ENCODE results near the gene E2F7.

Gene E2F7

GRCh38 chr12:76998908-76999556, 66.3 kb downstream of the E2F7 start:
- Histone ChIP-seq H3K36me3 (ENCODE audit: control insufficient read depth, insufficient read depth, low read length) (no peaks in the 10 kb centered on the region), H3K9me3 (ENCODE audit: control insufficient read depth, insufficient read depth, low read length) (no peaks in the 10 kb centered on the region), H3K4me3 (ENCODE audit: low read length) (no peak overlapping the region), H3K4me1 (ENCODE audit: control insufficient read depth, insufficient read depth, low read length) (no peaks in the 10 kb centered on the region), H3K27ac (ENCODE audit: low read length) (no peak overlapping the region), H3K27me3 (ENCODE audit: control insufficient read depth, insufficient read depth, low read length) (no peaks in the 10 kb centered on the region)
- no CpG with 5 or more reads among the region's 2 CpGs for WGBS (ENCODE audit: insufficient coverage, insufficient read length)
- DNase-seq (ENCODE audit: low read depth, low spot score) = no peak

- H3K36me3 ChIP-seq (ENCODE audit: control insufficient read depth, insufficient read depth, low read length) = no peaks in the 10 kb centered on the region
- no peak overlapping the region for H3K4me3 ChIP-seq (ENCODE audit: low read length)
- DNase-seq (ENCODE audit: low read depth, low spot score) = no peak
- H3K27me3 ChIP-seq (ENCODE audit: control insufficient read depth, insufficient read depth, low read length) = no peaks in the 10 kb centered on the region
- H3K4me1 ChIP-seq (ENCODE audit: control insufficient read depth, insufficient read depth, low read length) = no peaks in the 10 kb centered on the region
- WGBS (ENCODE audit: insufficient coverage, insufficient read length) = no CpG with 5 or more reads among the region's 4 CpGs
- no peak overlapping the region for H3K27ac ChIP-seq (ENCODE audit: low read length)
- H3K9me3 ChIP-seq (ENCODE audit: control insufficient read depth, insufficient read depth, low read length) = no peaks in the 10 kb centered on the region
Observed at GRCh38 chr12:76998386-76998785, 67.0 kb downstream of the E2F7 start.

- Histone ChIP-seq H3K9me3 (ENCODE audit: control insufficient read depth, insufficient read depth, low read length) (no peaks in the 10 kb centered on the region), H3K36me3 (ENCODE audit: control insufficient read depth, insufficient read depth, low read length) (no peaks in the 10 kb centered on the region), H3K4me3 (ENCODE audit: low read length) (no peak overlapping the region), H3K27me3 (ENCODE audit: control insufficient read depth, insufficient read depth, low read length) (no peaks in the 10 kb centered on the region), H3K27ac (ENCODE audit: low read length) (no peak overlapping the region), H3K4me1 (ENCODE audit: control insufficient read depth, insufficient read depth, low read length) (no peaks in the 10 kb centered on the region)
- no CpG with 5 or more reads among the region's 4 CpGs for WGBS (ENCODE audit: insufficient coverage, insufficient read length)
- DNase-seq (ENCODE audit: low read depth, low spot score) = no peak
Observed at GRCh38 chr12:76997011-76997780, 68.2 kb downstream of the E2F7 start.

GRCh38 chr12:76990716-76991115, 74.7 kb downstream of the E2F7 start:
- Histone ChIP-seq H3K4me3 (ENCODE audit: low read length) (no peak overlapping the region), H3K9me3 (ENCODE audit: control insufficient read depth, insufficient read depth, low read length) (no peaks in the 10 kb centered on the region), H3K27ac (ENCODE audit: low read length) (no peak overlapping the region), H3K27me3 (ENCODE audit: control insufficient read depth, insufficient read depth, low read length) (no peaks in the 10 kb centered on the region), H3K4me1 (ENCODE audit: control insufficient read depth, insufficient read depth, low read length) (no peaks in the 10 kb centered on the region), H3K36me3 (ENCODE audit: control insufficient read depth, insufficient read depth, low read length) (no peaks in the 10 kb centered on the region)
- WGBS (ENCODE audit: insufficient coverage, insufficient read length) = no CpG with 5 or more reads among the region's 1 CpG
- no peak for DNase-seq (ENCODE audit: low read depth, low spot score)

- DNase-seq (ENCODE audit: low read depth, low spot score) = no peak
- H3K36me3 ChIP-seq (ENCODE audit: control insufficient read depth, insufficient read depth, low read length) = no peaks in the 10 kb centered on the region
- no CpG with 5 or more reads among the region's 26 CpGs for WGBS (ENCODE audit: insufficient coverage, insufficient read length)
- no peak overlapping the region for H3K4me3 ChIP-seq (ENCODE audit: low read length)
- no peaks in the 10 kb centered on the region for H3K4me1 ChIP-seq (ENCODE audit: control insufficient read depth, insufficient read depth, low read length)
- H3K9me3 ChIP-seq (ENCODE audit: control insufficient read depth, insufficient read depth, low read length) = no peaks in the 10 kb centered on the region
- H3K27me3 ChIP-seq (ENCODE audit: control insufficient read depth, insufficient read depth, low read length) = no peaks in the 10 kb centered on the region
- no peak overlapping the region for H3K27ac ChIP-seq (ENCODE audit: low read length)
Observed at GRCh38 chr12:76984566-76984965, 80.8 kb downstream of the E2F7 start.

GRCh38 chr12:76983420-76983819, 81.9 kb downstream of the E2F7 start:
- Histone ChIP-seq H3K4me1 (ENCODE audit: control insufficient read depth, insufficient read depth, low read length) (no peaks in the 10 kb centered on the region), H3K9me3 (ENCODE audit: control insufficient read depth, insufficient read depth, low read length) (no peaks in the 10 kb centered on the region), H3K27me3 (ENCODE audit: control insufficient read depth, insufficient read depth, low read length) (no peaks in the 10 kb centered on the region), H3K27ac (ENCODE audit: low read length) (no peak overlapping the region), H3K4me3 (ENCODE audit: low read length) (no peak overlapping the region), H3K36me3 (ENCODE audit: control insufficient read depth, insufficient read depth, low read length) (no peaks in the 10 kb centered on the region)
- DNase-seq (ENCODE audit: low read depth, low spot score) = no peak
- WGBS (ENCODE audit: insufficient coverage, insufficient read length) = no CpG with 5 or more reads among the region's 2 CpGs

GRCh38 chr12:76980196-76980595, 85.2 kb downstream of the E2F7 start:
- no peak for DNase-seq (ENCODE audit: low read depth, low spot score)
- Histone ChIP-seq H3K36me3 (ENCODE audit: control insufficient read depth, insufficient read depth, low read length) (no peaks in the 10 kb centered on the region), H3K4me3 (ENCODE audit: low read length) (no peak overlapping the region), H3K9me3 (ENCODE audit: control insufficient read depth, insufficient read depth, low read length) (no peaks in the 10 kb centered on the region), H3K27me3 (ENCODE audit: control insufficient read depth, insufficient read depth, low read length) (no peaks in the 10 kb centered on the region), H3K4me1 (ENCODE audit: control insufficient read depth, insufficient read depth, low read length) (no peaks in the 10 kb centered on the region), H3K27ac (ENCODE audit: low read length) (no peak overlapping the region)
- WGBS (ENCODE audit: insufficient coverage, insufficient read length) = no CpG with 5 or more reads among the region's 2 CpGs

- no peak overlapping the region for H3K4me3 ChIP-seq (ENCODE audit: low read length)
- no peaks in the 10 kb centered on the region for H3K36me3 ChIP-seq (ENCODE audit: control insufficient read depth, insufficient read depth, low read length)
- WGBS (ENCODE audit: insufficient coverage, insufficient read length) = no CpG with 5 or more reads among the region's 2 CpGs
- DNase-seq (ENCODE audit: low read depth, low spot score) = no peak
- no peaks in the 10 kb centered on the region for H3K27me3 ChIP-seq (ENCODE audit: control insufficient read depth, insufficient read depth, low read length)
- H3K27ac ChIP-seq (ENCODE audit: low read length) = no peak overlapping the region
- H3K9me3 ChIP-seq (ENCODE audit: control insufficient read depth, insufficient read depth, low read length) = no peaks in the 10 kb centered on the region
- H3K4me1 ChIP-seq (ENCODE audit: control insufficient read depth, insufficient read depth, low read length) = peaks cover 2% of the 10 kb centered on the region; the same call in 1 of the 2 replicates
Observed at GRCh38 chr12:76976777-76977382, 88.5 kb downstream of the E2F7 start.
